Measurements from ENCODE around the gene CTDSPL. TPM values are rescaled to one million over a fixed set of nuclear protein-coding genes. Genes with fewer than 3 reads are reported as not detected.

The CTDSPL gene
- total RNA-seq, 1 experiment from 2014 or later, result 34.4 TPM

- H3K9me2 ChIP-seq (ENCODE audit: insufficient read depth), result no peaks in the 10 kb centered on the region
- H3K27me3 ChIP-seq (ENCODE audit: insufficient read depth, low read length), result no peaks in the 10 kb centered on the region
- peaks cover 6% of the 10 kb centered on the region for H3K79me2 ChIP-seq (ENCODE audit: insufficient read depth, low read length)
- RAD21 ChIA-PET (ENCODE audit: low non-redundant PET in 1 of 2, low total read pairs in 2 of 2, uncharacterized antibody in 2 of 2, unreplicated experiment in 2 of 2), result no interaction called here
- DNase-seq (ENCODE audit: low read depth, low spot score) (no peak), ATAC-seq (no peak)
- H3K4me1 ChIP-seq (ENCODE audit: control insufficient read depth in 1 of 2, insufficient read depth in 2 of 2, low read length in 2 of 2), result peaks cover 0 to 9% of the 10 kb centered on the region in 2 experiments; a peak in 2 of 4 replicates
- TF ChIP-seq CBX3 (IDR thresholded peaks at IDR 0.05; ENCODE audit: low read depth) (no peak), ZNF274 (IDR thresholded peaks at IDR 0.05; ENCODE audit: low read depth, low read length) (no peak), SRF (IDR thresholded peaks at IDR 0.05; ENCODE audit: low read depth) (no peak), YY1 (IDR thresholded peaks at IDR 0.05; ENCODE audit: extremely low read depth, insufficient replicate concordance, low read depth, low read length) (no peak)
- POLR2A ChIA-PET, result no interaction called here
- H3K27ac ChIP-seq (ENCODE audit: low read depth, low read length), result no peak overlapping the region
- no peak overlapping the region for H2AFZ ChIP-seq (ENCODE audit: low read depth, low read length, poor library complexity, severe bottlenecking)
- BruUV-seq (replicated peaks), result no TSS peak
- peaks cover 0 to 9% of the 10 kb centered on the region in 2 experiments; a peak in 1 of 4 replicates for H3K9me3 ChIP-seq (ENCODE audit: control insufficient read depth in 1 of 2, insufficient read depth in 1 of 2, low read depth in 1 of 2, low read length in 2 of 2)
- H3K36me3 ChIP-seq (ENCODE audit: control insufficient read depth in 1 of 2, insufficient read depth in 2 of 2, low read length in 2 of 2), result no peaks in the 10 kb centered on the region
- H4K20me1 ChIP-seq (ENCODE audit: insufficient read depth), result no peaks in the 10 kb centered on the region
- CTCF ChIA-PET, result no interaction called here
- intact Hi-C loops (cut with micrococcal nuclease), result no loop called here
- H3K9ac ChIP-seq (ENCODE audit: low read length), result no peak overlapping the region
- no peak overlapping the region for H3K4me3 ChIP-seq (replicated peaks in 1 of 2; ENCODE audit: low read depth in 1 of 2, low read length in 2 of 2)
- no peak overlapping the region for H3K4me2 ChIP-seq (ENCODE audit: low read length)
Observed at GRCh38 chr3:37924453-37924852, 62.8 kb downstream of the CTDSPL start.

GRCh38 chr3:37925157-37925556 lies 63.5 kb downstream of the CTDSPL start:
- intact Hi-C loops (cut with micrococcal nuclease), result no loop called here
- no peaks in the 10 kb centered on the region for H3K27me3 ChIP-seq (ENCODE audit: insufficient read depth, low read length)
- no peak overlapping the region for H3K27ac ChIP-seq (ENCODE audit: low read depth, low read length)
- ChIA-PET CTCF (no interaction called here), RAD21 (ENCODE audit: low non-redundant PET in 1 of 2, low total read pairs in 2 of 2, uncharacterized antibody in 2 of 2, unreplicated experiment in 2 of 2) (no interaction called here), POLR2A (no interaction called here)
- peaks cover 8% of the 10 kb centered on the region for H3K79me2 ChIP-seq (ENCODE audit: insufficient read depth, low read length)
- H2AFZ ChIP-seq (ENCODE audit: low read depth, low read length, poor library complexity, severe bottlenecking), result no peak overlapping the region
- no peak overlapping the region for H3K9ac ChIP-seq (ENCODE audit: low read length)
- H3K4me2 ChIP-seq (ENCODE audit: low read length), result no peak overlapping the region
- no peaks in the 10 kb centered on the region for H4K20me1 ChIP-seq (ENCODE audit: insufficient read depth)
- H3K9me3 ChIP-seq (ENCODE audit: control insufficient read depth in 1 of 2, insufficient read depth in 1 of 2, low read depth in 1 of 2, low read length in 2 of 2), result peaks cover 0 to 9% of the 10 kb centered on the region in 2 experiments; a peak in 1 of 4 replicates
- no peaks in the 10 kb centered on the region for H3K36me3 ChIP-seq (ENCODE audit: control insufficient read depth in 1 of 2, insufficient read depth in 2 of 2, low read length in 2 of 2)
- ATAC-seq (no peak), DNase-seq (ENCODE audit: low read depth, low spot score) (no peak)
- no peaks in the 10 kb centered on the region for H3K9me2 ChIP-seq (ENCODE audit: insufficient read depth)
- no TSS peak for BruUV-seq (replicated peaks)
- H3K4me1 ChIP-seq (ENCODE audit: control insufficient read depth in 1 of 2, insufficient read depth in 2 of 2, low read length in 2 of 2), result peaks cover 0 to 9% of the 10 kb centered on the region in 2 experiments; a peak in 2 of 4 replicates
- no peak overlapping the region for H3K4me3 ChIP-seq (replicated peaks in 1 of 2; ENCODE audit: low read depth in 1 of 2, low read length in 2 of 2)
- TF ChIP-seq, protein P1, sequence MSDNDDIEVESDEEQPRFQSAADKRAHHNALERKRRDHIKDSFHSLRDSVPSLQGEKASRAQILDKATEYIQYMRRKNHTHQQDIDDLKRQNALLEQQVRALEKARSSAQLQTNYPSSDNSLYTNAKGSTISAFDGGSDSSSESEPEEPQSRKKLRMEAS (IDR thresholded peaks at IDR 0.05), result no peak
- TF ChIP-seq YY1 (IDR thresholded peaks at IDR 0.05; ENCODE audit: extremely low read depth, insufficient replicate concordance, low read depth, low read length) (no peak), ELF1 (IDR thresholded peaks at IDR 0.05; ENCODE audit: borderline replicate concordance, low read depth) (no peak), SIN3A (IDR thresholded peaks at IDR 0.05; ENCODE audit: low read depth) (no peak), SRF (IDR thresholded peaks at IDR 0.05; ENCODE audit: low read depth) (no peak), EZH2 (IDR thresholded peaks at IDR 0.05) (no peak), SP1 (IDR thresholded peaks at IDR 0.05; ENCODE audit: low read depth) (no peak), EGR1 (IDR thresholded peaks at IDR 0.05; ENCODE audit: low read depth) (no peak), ZBTB33 (IDR thresholded peaks at IDR 0.05; ENCODE audit: extremely low read depth, insufficient replicate concordance, low read length) (no peak), ZNF274 (IDR thresholded peaks at IDR 0.05; ENCODE audit: low read depth, low read length) (no peak), ATF3 (IDR thresholded peaks at IDR 0.05) (no peak), JUND (IDR thresholded peaks at IDR 0.05) (no peak), EZH2phosphoT487 (IDR thresholded peaks at IDR 0.05; ENCODE audit: borderline replicate concordance) (no peak), CEBPB (IDR thresholded peaks at IDR 0.05; ENCODE audit: low read depth) (no peak)
- TF ChIP-seq, protein P2, sequence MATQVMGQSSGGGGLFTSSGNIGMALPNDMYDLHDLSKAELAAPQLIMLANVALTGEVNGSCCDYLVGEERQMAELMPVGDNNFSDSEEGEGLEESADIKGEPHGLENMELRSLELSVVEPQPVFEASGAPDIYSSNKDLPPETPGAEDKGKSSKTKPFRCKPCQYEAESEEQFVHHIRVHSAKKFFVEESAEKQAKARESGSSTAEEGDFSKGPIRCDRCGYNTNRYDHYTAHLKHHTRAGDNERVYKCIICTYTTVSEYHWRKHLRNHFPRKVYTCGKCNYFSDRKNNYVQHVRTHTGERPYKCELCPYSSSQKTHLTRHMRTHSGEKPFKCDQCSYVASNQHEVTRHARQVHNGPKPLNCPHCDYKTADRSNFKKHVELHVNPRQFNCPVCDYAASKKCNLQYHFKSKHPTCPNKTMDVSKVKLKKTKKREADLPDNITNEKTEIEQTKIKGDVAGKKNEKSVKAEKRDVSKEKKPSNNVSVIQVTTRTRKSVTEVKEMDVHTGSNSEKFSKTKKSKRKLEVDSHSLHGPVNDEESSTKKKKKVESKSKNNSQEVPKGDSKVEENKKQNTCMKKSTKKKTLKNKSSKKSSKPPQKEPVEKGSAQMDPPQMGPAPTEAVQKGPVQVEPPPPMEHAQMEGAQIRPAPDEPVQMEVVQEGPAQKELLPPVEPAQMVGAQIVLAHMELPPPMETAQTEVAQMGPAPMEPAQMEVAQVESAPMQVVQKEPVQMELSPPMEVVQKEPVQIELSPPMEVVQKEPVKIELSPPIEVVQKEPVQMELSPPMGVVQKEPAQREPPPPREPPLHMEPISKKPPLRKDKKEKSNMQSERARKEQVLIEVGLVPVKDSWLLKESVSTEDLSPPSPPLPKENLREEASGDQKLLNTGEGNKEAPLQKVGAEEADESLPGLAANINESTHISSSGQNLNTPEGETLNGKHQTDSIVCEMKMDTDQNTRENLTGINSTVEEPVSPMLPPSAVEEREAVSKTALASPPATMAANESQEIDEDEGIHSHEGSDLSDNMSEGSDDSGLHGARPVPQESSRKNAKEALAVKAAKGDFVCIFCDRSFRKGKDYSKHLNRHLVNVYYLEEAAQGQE (IDR thresholded peaks at IDR 0.05; ENCODE audit: low read depth), result no peak

All from HCT116 (cell line).